Naive thymus-derived CD4-positive, alpha-beta T cell (primary cell): ENCODE results near the gene SLC38A2. TPM values are rescaled to one million over a fixed set of nuclear protein-coding genes. Genes with fewer than 3 reads are reported as not detected.

ENCODE experiments used
- ATAC-seq: fragments of 150-1000 bp; cut with Tn5 transposase; 2 replicates; pipeline ENCODE4 v1.10.0; 2021; ENCODE audit warnings: mild to moderate bottlenecking, moderate library complexity
- CTCF ChIA-PET: fragments of 350-600 bp; sonication (Branson Sonifier 250); formaldehyde crosslinking; loops from one replicate; lab custom pipeline; 2021; ENCODE audit warnings: antibody characterized with exemption; lab: Charles Lee
- POLR2A ChIA-PET: fragments of 350-600 bp; sonication (Branson Sonifier 250); formaldehyde crosslinking; loops from one replicate; lab custom pipeline; 2021; ENCODE audit warnings: antibody characterized with exemption, inconsistent platforms; lab: Charles Lee
- DNase-seq, 9 donors: peaks; one replicate each; pipeline versions ENCODE4 v3.0.0 to v3.0.0-alpha.2; 2020 to 2022; ENCODE audit warnings: mixed read lengths in 1 of 9
- H3K27ac ChIP-seq: one replicate; pipeline ENCODE4 v1.7.0; 2013; ENCODE audit warnings: mild to moderate bottlenecking, low read depth, low read length, moderate library complexity
- H3K27me3 ChIP-seq, 2 donors: one replicate each; pipeline ENCODE4 v1.7.0; 2013; ENCODE audit warnings: low read length in 2 of 2, mild to moderate bottlenecking in 2 of 2, moderate library complexity in 2 of 2; ENCODE audit not compliant: control insufficient read depth in 2 of 2, insufficient read depth in 2 of 2
- H3K36me3 ChIP-seq, 3 experiments: 1 replicate in 2 of 3; 2 replicates in 1 of 3; pipeline ENCODE4 v1.7.0; 2013; ENCODE audit warnings: low read length in 3 of 3, mild to moderate bottlenecking in 3 of 3, moderate library complexity in 1 of 3; ENCODE audit not compliant: insufficient read depth in 3 of 3, control insufficient read depth in 2 of 3
- H3K4me1 ChIP-seq, 2 donors: one replicate each; pipeline ENCODE4 v1.7.0; 2013; ENCODE audit warnings: low read length in 2 of 2, mild to moderate bottlenecking in 2 of 2, moderate library complexity in 1 of 2; ENCODE audit not compliant: control insufficient read depth in 2 of 2, insufficient read depth in 2 of 2
- H3K4me3 ChIP-seq: 2 replicates; pipeline ENCODE4 v1.7.0; 2013; ENCODE audit warnings: mild to moderate bottlenecking, low read length
- H3K9me3 ChIP-seq, 3 experiments: 1 replicate in 2 of 3; 2 replicates in 1 of 3; pipeline ENCODE4 v1.7.0; 2013; ENCODE audit warnings: low read length in 3 of 3; ENCODE audit not compliant: control insufficient read depth in 2 of 3
- H3K27ac Mint-ChIP-seq, 9 donors: one replicate each; pipeline ENCODE4 v1.8.0; 2020 to 2022; ENCODE audit warnings: mixed read lengths in 9 of 9, mild to moderate bottlenecking in 8 of 9, moderate library complexity in 5 of 9, inconsistent platforms in 2 of 9
- H3K27me3 Mint-ChIP-seq, 5 donors: one replicate each; pipeline ENCODE4 v1.8.0; 2021 to 2022; ENCODE audit warnings: mixed read lengths in 5 of 5, mild to moderate bottlenecking in 1 of 5
- H3K36me3 Mint-ChIP-seq, 5 donors: one replicate each; pipeline ENCODE4 v1.8.0; 2020 to 2022; ENCODE audit warnings: mixed read lengths in 5 of 5, mild to moderate bottlenecking in 3 of 5, inconsistent platforms in 1 of 5
- H3K4me1 Mint-ChIP-seq, 7 donors: one replicate each; pipeline ENCODE4 v1.8.0; 2020 to 2022; ENCODE audit warnings: mixed read lengths in 7 of 7, mild to moderate bottlenecking in 3 of 7, inconsistent platforms in 1 of 7
- H3K4me3 Mint-ChIP-seq, 10 donors: one replicate each; pipeline ENCODE4 v1.8.0; 2020 to 2022; ENCODE audit warnings: mild to moderate bottlenecking in 10 of 10, mixed read lengths in 10 of 10, moderate library complexity in 6 of 10, inconsistent platforms in 2 of 10
- H3K9me3 Mint-ChIP-seq, 11 donors: one replicate each; pipeline ENCODE4 v1.8.0; 2020 to 2022; ENCODE audit warnings: mixed read lengths in 11 of 11, mild to moderate bottlenecking in 4 of 11, inconsistent platforms in 1 of 11, moderate library complexity in 1 of 11
- intact Hi-C, 2 donors: fragments of 100-400 bp; cut with micrococcal nuclease; formaldehyde crosslinking; loops; one replicate each; pipeline ENCODE4 v1.15.1; 2023
- polyA plus RNA-seq, 2 donors: library from polyadenylated mRNA; unstranded; fragments of 300-500 nt; fragmentation: Illumina TruSeq; gene quantifications; one replicate each; pipeline ENCODE4 v1.2.3, GENCODE V29; 2021
- total RNA-seq, 6 experiments: library from RNA in 5 of 6; stranded (reverse) in 5 of 6; gene quantifications; 1 replicate in 5 of 6; 2 replicates in 1 of 6; pipeline ENCODE4 v1.2.3 and lab custom pipeline; 2021 to 2026

Gene SLC38A2
- total and polyA plus RNA-seq, 7 experiments from 2014 or later, result 61.5 to 269 (median 172) TPM

DNA sequence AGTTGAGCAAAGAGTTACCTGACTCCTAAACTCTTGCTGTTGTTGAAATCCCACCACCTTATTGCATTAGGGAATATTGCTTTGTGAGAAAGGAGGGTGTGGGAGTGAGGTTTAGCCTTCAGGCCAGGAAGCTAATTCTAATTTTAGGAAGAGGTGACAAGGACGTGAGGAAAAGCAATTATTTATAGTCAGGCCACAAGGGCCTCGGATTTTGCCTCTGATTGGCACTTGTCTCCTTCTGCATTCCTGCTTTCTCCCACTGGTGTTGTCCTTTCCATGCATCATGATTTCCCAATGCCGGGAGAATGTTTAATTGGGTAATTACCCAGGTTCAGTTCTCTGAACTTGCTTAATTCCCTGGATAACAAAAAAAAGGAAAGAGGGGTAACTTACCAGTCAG lies 37.9 kb upstream of the SLC38A2 start:
- Mint-ChIP-seq H3K27me3 (no peaks in the 10 kb centered on the region), H3K4me3 (no peak overlapping the region), H3K9me3 (peaks cover 0 to 6% (median 0%) of the 10 kb centered on the region in 11 donors), H3K4me1 (peaks cover 3 to 25% (median 5%) of the 10 kb centered on the region in 7 donors), H3K27ac (no peak overlapping the region), H3K36me3 (peaks cover 0 to 23% (median 7%) of the 10 kb centered on the region in 5 donors)
- no peaks in the 10 kb centered on the region for H3K27me3 ChIP-seq
- no peaks in the 10 kb centered on the region for H3K4me1 ChIP-seq
- no peak overlapping the region for H3K27ac ChIP-seq
- intact Hi-C loops, result no loop called here
- no peak overlapping the region for H3K4me3 ChIP-seq
- H3K36me3 ChIP-seq, result no peaks in the 10 kb centered on the region
- no peak for ATAC-seq
- POLR2A ChIA-PET, result no interaction called here
- CTCF ChIA-PET, result no interaction called here
- no peak for DNase-seq
- no peaks in the 10 kb centered on the region for H3K9me3 ChIP-seq

DNA sequence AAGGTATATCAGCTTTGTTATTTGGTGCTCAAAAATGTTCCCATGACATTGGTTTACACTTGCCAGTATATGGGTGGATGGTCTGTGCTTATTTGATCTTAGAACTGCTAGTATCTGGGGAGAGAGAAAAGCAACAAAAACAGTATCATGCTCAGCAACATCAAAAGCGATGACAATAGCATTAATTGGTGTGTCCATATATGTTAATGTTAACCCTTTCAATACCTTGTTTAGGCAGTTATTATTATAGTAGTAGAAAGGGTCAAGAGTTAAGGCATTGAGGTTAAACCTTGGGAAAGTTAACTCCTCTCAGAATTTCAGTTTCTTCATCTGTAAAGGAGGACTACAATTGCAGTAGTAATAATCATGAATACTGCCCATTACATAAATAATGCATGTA lies 37.4 kb upstream of the SLC38A2 start:
- no peak overlapping the region for H3K27ac ChIP-seq
- Mint-ChIP-seq H3K36me3 (peaks cover 0 to 26% (median 7%) of the 10 kb centered on the region in 5 donors), H3K27ac (peak overlapping the region in 1 of 9 donors; percentile 3), H3K27me3 (no peaks in the 10 kb centered on the region), H3K4me3 (no peak overlapping the region), H3K9me3 (peaks cover 0 to 8% (median 0%) of the 10 kb centered on the region in 11 donors), H3K4me1 (peaks cover 3 to 29% (median 5%) of the 10 kb centered on the region in 7 donors)
- ATAC-seq (no peak), DNase-seq (no peak)
- H3K27me3 ChIP-seq, result no peaks in the 10 kb centered on the region
- H3K4me3 ChIP-seq, result no peak overlapping the region
- CTCF ChIA-PET, result no interaction called here
- no peaks in the 10 kb centered on the region for H3K9me3 ChIP-seq
- POLR2A ChIA-PET, result no interaction called here
- no peaks in the 10 kb centered on the region for H3K4me1 ChIP-seq
- no peaks in the 10 kb centered on the region for H3K36me3 ChIP-seq
- intact Hi-C loops, result no loop called here

- Histone ChIP-seq H3K4me1 (no peaks in the 10 kb centered on the region), H3K27ac (no peak overlapping the region), H3K36me3 (no peaks in the 10 kb centered on the region), H3K4me3 (no peak overlapping the region), H3K27me3 (no peaks in the 10 kb centered on the region), H3K9me3 (no peaks in the 10 kb centered on the region)
- H3K27ac Mint-ChIP-seq, result no peak overlapping the region
- peaks cover 0 to 32% (median 7%) of the 10 kb centered on the region in 5 donors for H3K36me3 Mint-ChIP-seq
- intact Hi-C loops, result no loop called here
- ChIA-PET POLR2A (no interaction called here), CTCF (no interaction called here)
- ATAC-seq (no peak), DNase-seq (no peak)
- no peak overlapping the region for H3K4me3 Mint-ChIP-seq
- H3K27me3 Mint-ChIP-seq, result no peaks in the 10 kb centered on the region
- peaks cover 0 to 9% (median 0%) of the 10 kb centered on the region in 11 donors for H3K9me3 Mint-ChIP-seq
- H3K4me1 Mint-ChIP-seq, result peaks cover 3 to 35% (median 6%) of the 10 kb centered on the region in 7 donors
These were observed 36.8 kb upstream of the SLC38A2 start for GRCh38 chr12:46409342-46409741.

GRCh38 chr12:46408441-46408840 lies 35.9 kb upstream of the SLC38A2 start:
- peaks cover 0 to 6% of the 10 kb centered on the region in 2 donors for H3K4me1 ChIP-seq
- Mint-ChIP-seq H3K27ac (no peak overlapping the region), H3K4me1 (peaks cover 6 to 44% (median 13%) of the 10 kb centered on the region in 7 donors), H3K27me3 (no peaks in the 10 kb centered on the region), H3K4me3 (no peak overlapping the region), H3K36me3 (peaks cover 0 to 30% (median 7%) of the 10 kb centered on the region in 5 donors), H3K9me3 (peaks cover 0 to 9% (median 0%) of the 10 kb centered on the region in 11 donors)
- no peak overlapping the region for H3K27ac ChIP-seq
- H3K9me3 ChIP-seq, result no peaks in the 10 kb centered on the region
- CTCF ChIA-PET, result no interaction called here
- intact Hi-C loops, result no loop called here
- DNase-seq, result no peak
- H3K27me3 ChIP-seq, result no peaks in the 10 kb centered on the region
- no peak for ATAC-seq
- H3K4me3 ChIP-seq, result no peak overlapping the region
- POLR2A ChIA-PET, result no interaction called here
- H3K36me3 ChIP-seq, result no peaks in the 10 kb centered on the region

GRCh38 chr12:46407361-46407760 lies 34.8 kb upstream of the SLC38A2 start:
- Histone ChIP-seq H3K36me3 (no peaks in the 10 kb centered on the region), H3K27ac (no peak overlapping the region), H3K4me1 (peaks cover 0 to 11% of the 10 kb centered on the region in 2 donors), H3K4me3 (no peak overlapping the region), H3K9me3 (no peaks in the 10 kb centered on the region), H3K27me3 (no peaks in the 10 kb centered on the region)
- ChIA-PET POLR2A (interaction anchor here (0.6 to 0.7 kb wide), 2 partner anchors 78 to 125 kb away, joined by 4 to 8 read pairs; no protein-coding TSS in a partner anchor), CTCF (interaction anchor here (0.6 kb wide), 1 partner anchor 32 kb away, joined by 3 read pairs; no protein-coding TSS in a partner anchor)
- H3K4me1 Mint-ChIP-seq, result peaks cover 11 to 54% (median 23%) of the 10 kb centered on the region in 7 donors
- ATAC-seq (no peak), DNase-seq (no peak)
- H3K4me3 Mint-ChIP-seq, result no peak overlapping the region
- no peak overlapping the region for H3K27ac Mint-ChIP-seq
- intact Hi-C loops, result no loop called here
- peaks cover 0 to 28% (median 7%) of the 10 kb centered on the region in 5 donors for H3K36me3 Mint-ChIP-seq
- peaks cover 0 to 9% (median 0%) of the 10 kb centered on the region in 11 donors for H3K9me3 Mint-ChIP-seq
- H3K27me3 Mint-ChIP-seq, result no peaks in the 10 kb centered on the region

DNA sequence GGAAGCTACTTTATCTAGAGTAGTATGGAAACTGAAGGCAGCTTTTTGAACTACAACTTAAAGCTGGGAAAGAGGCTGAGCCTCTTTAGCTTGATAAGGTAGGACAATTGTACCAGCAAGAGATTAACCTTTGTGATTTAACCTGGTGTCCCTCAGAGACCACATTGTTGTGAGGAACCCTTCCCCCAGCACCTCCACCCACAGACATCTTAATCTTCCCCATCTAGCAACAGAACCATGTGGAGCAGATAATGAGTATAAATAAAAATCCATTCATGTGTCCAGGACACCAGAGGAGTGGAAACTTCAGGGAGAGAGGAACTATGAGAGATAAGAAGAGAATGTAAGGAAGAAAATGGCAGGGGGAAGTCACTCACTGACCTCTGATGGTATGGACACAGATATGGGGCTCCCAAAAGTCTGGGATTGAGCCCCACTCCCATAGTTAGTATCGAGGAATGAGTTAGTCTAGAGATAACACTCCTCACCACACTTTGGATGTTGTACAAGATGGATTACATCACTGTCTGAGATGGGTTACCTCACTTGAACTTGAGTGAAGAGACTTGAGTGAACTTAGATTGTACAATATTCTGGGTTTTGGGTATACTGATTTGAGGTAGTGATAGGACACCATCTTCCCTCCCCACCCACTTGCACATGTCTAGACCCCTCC lies 33.9 kb upstream of the SLC38A2 start:
- ATAC-seq (no peak), DNase-seq (no peak)
- no peaks in the 10 kb centered on the region for H3K27me3 Mint-ChIP-seq
- ChIA-PET POLR2A (interaction anchor here (0.6 to 0.7 kb wide), 2 partner anchors 79 to 125 kb away, joined by 4 to 8 read pairs; no protein-coding TSS in a partner anchor), CTCF (interaction anchor here (0.6 kb wide), 1 partner anchor 31 kb away, joined by 3 read pairs; no protein-coding TSS in a partner anchor)
- H3K9me3 Mint-ChIP-seq, result peaks cover 0 to 9% (median 0%) of the 10 kb centered on the region in 11 donors
- Histone ChIP-seq H3K9me3 (no peaks in the 10 kb centered on the region), H3K27ac (no peak overlapping the region), H3K4me3 (no peak overlapping the region), H3K36me3 (no peaks in the 10 kb centered on the region), H3K27me3 (no peaks in the 10 kb centered on the region), H3K4me1 (peaks cover 0 to 11% of the 10 kb centered on the region in 2 donors)
- peaks cover 0 to 27% (median 5%) of the 10 kb centered on the region in 5 donors for H3K36me3 Mint-ChIP-seq
- intact Hi-C loops, result no loop called here
- H3K4me1 Mint-ChIP-seq, result peaks cover 14 to 58% (median 31%) of the 10 kb centered on the region in 7 donors
- H3K27ac Mint-ChIP-seq, result no peak overlapping the region
- peak overlapping the region in 1 of 10 donors; percentile 16 for H3K4me3 Mint-ChIP-seq
